Mammary epithelial cell (primary cell): ENCODE data around the gene C1orf232.

Experiments used
- EZH2 ChIP-seq: IDR thresholded peaks from 2 replicates; pipeline ENCODE4 v1.6.1; 2012; ENCODE audit warnings: low read length, inconsistent platforms, borderline replicate concordance
- TF ChIP-seq, protein P1 (sequence below), 2 donors: IDR thresholded peaks in 1 of 2; conservative IDR thresholded peaks in 1 of 2; 2 replicates each; pipeline ENCODE4 v1.5.1; 2011 to 2012; ENCODE audit warnings: inconsistent platforms in 2 of 2, low read length in 2 of 2, mild to moderate bottlenecking in 2 of 2, control low read depth in 1 of 2, low read depth in 1 of 2; ENCODE audit not compliant: insufficient read depth in 1 of 2; ENCODE audit errors: extremely low read depth in 1 of 2

- TF ChIP-seq, protein P1, sequence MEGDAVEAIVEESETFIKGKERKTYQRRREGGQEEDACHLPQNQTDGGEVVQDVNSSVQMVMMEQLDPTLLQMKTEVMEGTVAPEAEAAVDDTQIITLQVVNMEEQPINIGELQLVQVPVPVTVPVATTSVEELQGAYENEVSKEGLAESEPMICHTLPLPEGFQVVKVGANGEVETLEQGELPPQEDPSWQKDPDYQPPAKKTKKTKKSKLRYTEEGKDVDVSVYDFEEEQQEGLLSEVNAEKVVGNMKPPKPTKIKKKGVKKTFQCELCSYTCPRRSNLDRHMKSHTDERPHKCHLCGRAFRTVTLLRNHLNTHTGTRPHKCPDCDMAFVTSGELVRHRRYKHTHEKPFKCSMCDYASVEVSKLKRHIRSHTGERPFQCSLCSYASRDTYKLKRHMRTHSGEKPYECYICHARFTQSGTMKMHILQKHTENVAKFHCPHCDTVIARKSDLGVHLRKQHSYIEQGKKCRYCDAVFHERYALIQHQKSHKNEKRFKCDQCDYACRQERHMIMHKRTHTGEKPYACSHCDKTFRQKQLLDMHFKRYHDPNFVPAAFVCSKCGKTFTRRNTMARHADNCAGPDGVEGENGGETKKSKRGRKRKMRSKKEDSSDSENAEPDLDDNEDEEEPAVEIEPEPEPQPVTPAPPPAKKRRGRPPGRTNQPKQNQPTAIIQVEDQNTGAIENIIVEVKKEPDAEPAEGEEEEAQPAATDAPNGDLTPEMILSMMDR (conservative IDR thresholded peaks at IDR 0.05 in 1 of 2, IDR thresholded peaks at IDR 0.05 in 1 of 2; ENCODE audit: extremely low read depth in 1 of 2, insufficient read depth in 1 of 2, low read depth in 1 of 2, low read length in 2 of 2), result no peak
- TF ChIP-seq EZH2, result no peak
These were observed 36.0 kb downstream of the C1orf232 start for GRCh38 chr1:26132834-26133167.
